Keratinocyte (primary cell): ENCODE data around the gene DIS3L2. TPM values are rescaled to one million over a fixed set of nuclear protein-coding genes. Genes with fewer than 3 reads are reported as not detected.

Experiments used
- DNase-seq: peaks from one replicate; pipeline ENCODE4 v3.0.0-alpha.2; 2011; ENCODE audit warnings: low read depth, missing footprints, low spot score
- FAIRE-seq: peaks from 2 replicates; lab custom pipeline; 2011; peaks lifted over from hg19 to GRCh38; lab: Jason Lieb, UNC
- H2AFZ ChIP-seq: 2 replicates; pipeline ENCODE4 v1.6.0; 2012; ENCODE audit warnings: low read length, control low read depth, inconsistent platforms; ENCODE audit not compliant: control insufficient read depth
- H3K27ac ChIP-seq: 2 replicates; pipeline ENCODE4 v1.5.1; 2011; ENCODE audit warnings: low read length; ENCODE audit not compliant: control insufficient read depth, insufficient read depth
- H3K27me3 ChIP-seq: 3 replicates; pipeline ENCODE4 v1.6.0; 2011; ENCODE audit warnings: low read length; ENCODE audit not compliant: control insufficient read depth, insufficient read depth; ENCODE audit errors: extremely low read depth
- H3K36me3 ChIP-seq, 2 experiments: 2 replicates in 1 of 2; 3 replicates in 1 of 2; pipeline ENCODE4 v1.5.1; 2011; ENCODE audit warnings: low read length in 2 of 2, mild to moderate bottlenecking in 1 of 2; ENCODE audit not compliant: control insufficient read depth in 2 of 2, insufficient read depth in 2 of 2; ENCODE audit errors: extremely low read depth in 1 of 2
- H3K4me1 ChIP-seq: 3 replicates; pipeline ENCODE4 v1.5.1; 2011; ENCODE audit warnings: low read length; ENCODE audit not compliant: control insufficient read depth, insufficient read depth; ENCODE audit errors: extremely low read depth
- H3K4me2 ChIP-seq: 3 replicates; pipeline ENCODE4 v1.6.0; 2011; ENCODE audit warnings: low read depth, low read length; ENCODE audit not compliant: control insufficient read depth, insufficient read depth; ENCODE audit errors: extremely low read depth
- H3K4me3 ChIP-seq, 3 experiments: fragments of 200-600 bp in 1 of 3; sonication (generic) in 1 of 3; 2 replicates in 2 of 3; 3 replicates in 1 of 3; pipeline ENCODE4 v1.5.1; 2011 to 2016; ENCODE audit warnings: low read length in 3 of 3, mild to moderate bottlenecking in 3 of 3, control low read depth in 2 of 3, inconsistent platforms in 1 of 3, low read depth in 1 of 3, mixed read lengths in 1 of 3, mixed run types in 1 of 3, moderate library complexity in 1 of 3; ENCODE audit not compliant: control insufficient read depth in 2 of 3, insufficient read depth in 2 of 3; ENCODE audit errors: extremely low read depth in 1 of 3
- H3K79me2 ChIP-seq: 2 replicates; pipeline ENCODE4 v1.6.0; 2012; ENCODE audit warnings: low read length; ENCODE audit not compliant: control insufficient read depth, insufficient read depth
- H3K9ac ChIP-seq: 3 replicates; pipeline ENCODE4 v1.6.0; 2011; ENCODE audit warnings: low read length; ENCODE audit not compliant: control insufficient read depth, insufficient read depth; ENCODE audit errors: extremely low read depth
- H3K9me1 ChIP-seq: 3 replicates; pipeline ENCODE4 v1.6.0; 2011; ENCODE audit warnings: low read length; ENCODE audit not compliant: control insufficient read depth, insufficient read depth; ENCODE audit errors: extremely low read depth
- H3K9me3 ChIP-seq: 2 replicates; pipeline ENCODE4 v1.5.1; 2012; ENCODE audit warnings: low read depth, low read length; ENCODE audit not compliant: control insufficient read depth
- H4K20me1 ChIP-seq: 3 replicates; pipeline ENCODE4 v1.6.0; 2011; ENCODE audit warnings: low read length; ENCODE audit not compliant: control insufficient read depth, insufficient read depth; ENCODE audit errors: extremely low read depth
- EZH2 ChIP-seq: IDR thresholded peaks from one replicate; pipeline ENCODE4 v1.6.1; 2012; ENCODE audit warnings: inconsistent platforms, mild to moderate bottlenecking, low read length, moderate library complexity
- dilution Hi-C: fragments of 300-500 bp; cut with MboI; formaldehyde crosslinking; loops from one replicate; pipeline ENCODE4 v1.7.0; 2020; ENCODE audit warnings: low sequenced_read_pairs; ENCODE audit not compliant: extremely low pct_ligation_motif_present
- polyA plus RNA-seq, 5 experiments: library from polyadenylated mRNA; depleted of rRNA in 3 of 5; stranded (reverse) in 3 of 5; stranded (forward) in 1 of 5; unstranded in 1 of 5; fragments of >200 nt; gene quantifications; 1 replicate in 1 of 5; 2 replicates in 3 of 5; 3 replicates in 1 of 5; pipeline versions ENCODE4 v1.2.1 to v1.2.3, GENCODE V29; 2011 to 2012; ENCODE audit warnings: missing spikeins in 2 of 5, low read depth in 1 of 5, low replicate concordance in 1 of 5
- TF ChIP-seq, protein P1 (sequence below), 3 experiments: IDR thresholded peaks in 1 of 3; conservative IDR thresholded peaks in 1 of 3; optimal IDR thresholded peaks in 1 of 3; 2 replicates in 2 of 3; 3 replicates in 1 of 3; pipeline versions ENCODE3 to v1.5.1; 2011; ENCODE audit warnings: low read length in 3 of 3, mild to moderate bottlenecking in 3 of 3, moderate library complexity in 2 of 3, control low read depth in 1 of 3, inconsistent platforms in 1 of 3; ENCODE audit not compliant: insufficient read depth in 2 of 3; ENCODE audit errors: extremely low read depth in 1 of 3

DIS3L2 gene
- polyA plus RNA-seq, 1 donor (not counting 4 experiments of a cell fraction or from before 2014, with no cell fraction given), result 8.6 TPM

DNA sequence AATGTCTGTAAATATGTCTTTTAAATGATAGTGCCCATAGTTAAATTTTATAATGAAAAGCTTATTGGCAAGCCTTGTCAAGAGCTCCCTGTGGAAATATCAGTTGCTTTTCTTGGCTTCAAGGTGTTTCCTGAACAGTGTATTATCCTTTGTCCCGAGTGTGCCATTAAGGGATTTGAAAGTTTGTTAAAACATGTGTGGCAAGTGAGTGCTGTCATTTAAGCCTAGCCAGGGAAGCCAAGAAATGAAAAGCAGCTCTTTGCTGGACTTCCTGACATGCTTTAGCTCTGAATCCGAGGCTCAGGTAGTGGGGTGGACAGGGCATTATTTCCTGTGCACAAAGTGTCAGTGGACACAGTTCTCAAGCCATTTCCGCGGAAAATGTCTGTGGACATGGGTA lies 111.5 kb downstream of the DIS3L2 start:
- no peaks in the 10 kb centered on the region for H3K36me3 ChIP-seq
- no peak overlapping the region for H3K9ac ChIP-seq
- H3K4me2 ChIP-seq, result no peak overlapping the region
- dilution Hi-C loops, result no loop called here
- no peaks in the 10 kb centered on the region for H3K9me1 ChIP-seq
- H3K9me3 ChIP-seq, result no peaks in the 10 kb centered on the region
- no peak overlapping the region for H3K4me3 ChIP-seq
- H3K4me1 ChIP-seq, result peaks cover 28% of the 10 kb centered on the region
- no peak for DNase-seq
- H3K79me2 ChIP-seq, result peaks cover 3% of the 10 kb centered on the region
- no peak for FAIRE-seq
- H3K27me3 ChIP-seq, result no peaks in the 10 kb centered on the region
- H4K20me1 ChIP-seq, result peaks cover 3% of the 10 kb centered on the region
- no peak overlapping the region for H3K27ac ChIP-seq
- TF ChIP-seq, protein P1, sequence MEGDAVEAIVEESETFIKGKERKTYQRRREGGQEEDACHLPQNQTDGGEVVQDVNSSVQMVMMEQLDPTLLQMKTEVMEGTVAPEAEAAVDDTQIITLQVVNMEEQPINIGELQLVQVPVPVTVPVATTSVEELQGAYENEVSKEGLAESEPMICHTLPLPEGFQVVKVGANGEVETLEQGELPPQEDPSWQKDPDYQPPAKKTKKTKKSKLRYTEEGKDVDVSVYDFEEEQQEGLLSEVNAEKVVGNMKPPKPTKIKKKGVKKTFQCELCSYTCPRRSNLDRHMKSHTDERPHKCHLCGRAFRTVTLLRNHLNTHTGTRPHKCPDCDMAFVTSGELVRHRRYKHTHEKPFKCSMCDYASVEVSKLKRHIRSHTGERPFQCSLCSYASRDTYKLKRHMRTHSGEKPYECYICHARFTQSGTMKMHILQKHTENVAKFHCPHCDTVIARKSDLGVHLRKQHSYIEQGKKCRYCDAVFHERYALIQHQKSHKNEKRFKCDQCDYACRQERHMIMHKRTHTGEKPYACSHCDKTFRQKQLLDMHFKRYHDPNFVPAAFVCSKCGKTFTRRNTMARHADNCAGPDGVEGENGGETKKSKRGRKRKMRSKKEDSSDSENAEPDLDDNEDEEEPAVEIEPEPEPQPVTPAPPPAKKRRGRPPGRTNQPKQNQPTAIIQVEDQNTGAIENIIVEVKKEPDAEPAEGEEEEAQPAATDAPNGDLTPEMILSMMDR (optimal IDR thresholded peaks at IDR 0.05 in 1 of 3, IDR thresholded peaks at IDR 0.05 in 1 of 3, conservative IDR thresholded peaks at IDR 0.05 in 1 of 3; ENCODE audit: extremely low read depth in 1 of 3, insufficient read depth in 2 of 3, low read length in 3 of 3), result no peak
- H2AFZ ChIP-seq, result no peak overlapping the region

DNA sequence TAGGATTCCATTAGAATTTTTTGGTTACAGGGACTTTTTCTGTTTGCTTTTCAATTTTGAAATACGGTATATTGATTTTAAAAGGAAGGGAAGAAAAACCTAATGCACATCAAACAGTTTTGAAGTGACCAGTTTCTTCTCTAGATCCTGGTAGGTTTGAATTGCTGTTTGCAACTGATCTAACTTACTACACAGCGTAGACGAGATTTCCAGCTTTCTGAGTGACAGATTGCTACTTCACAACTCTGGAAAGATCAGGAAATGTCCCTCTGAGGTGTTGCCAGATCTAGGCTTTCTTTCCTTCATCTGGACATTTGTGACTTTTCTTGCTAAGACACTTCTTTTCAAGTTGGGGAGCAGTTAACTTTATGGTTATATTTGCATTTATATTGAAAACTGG lies 112.2 kb downstream of the DIS3L2 start:
- no peak for TF ChIP-seq EZH2
- H3K9ac ChIP-seq, result no peak overlapping the region
- no peak overlapping the region for H3K4me3 ChIP-seq
- FAIRE-seq (no peak), DNase-seq (no peak)
- H4K20me1 ChIP-seq, result peaks cover 3% of the 10 kb centered on the region
- H3K27ac ChIP-seq, result no peak overlapping the region
- H3K4me1 ChIP-seq, result peaks cover 28% of the 10 kb centered on the region
- no peak overlapping the region for H3K4me2 ChIP-seq
- H3K79me2 ChIP-seq, result peaks cover 3% of the 10 kb centered on the region
- H2AFZ ChIP-seq, result no peak overlapping the region
- H3K27me3 ChIP-seq, result no peaks in the 10 kb centered on the region
- dilution Hi-C loops, result no loop called here
- H3K36me3 ChIP-seq, result no peaks in the 10 kb centered on the region
- no peaks in the 10 kb centered on the region for H3K9me1 ChIP-seq
- no peaks in the 10 kb centered on the region for H3K9me3 ChIP-seq

DNA sequence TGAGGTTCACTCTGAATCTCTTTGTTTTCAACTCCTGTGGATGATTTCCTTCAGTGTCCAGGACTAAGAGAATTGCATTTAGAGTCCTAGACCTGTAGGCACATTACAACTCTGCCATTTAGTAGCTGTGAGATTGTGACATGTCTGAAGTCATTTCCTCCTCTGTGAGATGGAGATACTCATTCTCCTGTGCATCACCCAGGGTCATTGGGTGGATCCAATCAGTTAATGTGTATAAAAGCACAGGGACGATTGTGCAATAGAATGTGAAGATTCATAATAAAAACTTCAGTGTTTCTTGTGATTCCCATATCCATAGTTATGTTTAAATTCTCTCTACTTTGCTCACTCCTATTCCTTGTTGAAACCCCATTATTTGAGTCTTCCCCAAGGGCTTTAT lies 113.6 kb downstream of the DIS3L2 start:
- Histone ChIP-seq H3K9ac (no peak overlapping the region), H3K36me3 (no peaks in the 10 kb centered on the region), H3K4me3 (no peak overlapping the region), H4K20me1 (peaks cover 3% of the 10 kb centered on the region), H3K9me1 (no peaks in the 10 kb centered on the region), H3K4me1 (peaks cover 18% of the 10 kb centered on the region), H3K27me3 (no peaks in the 10 kb centered on the region), H3K79me2 (peaks cover 3% of the 10 kb centered on the region), H3K27ac (no peak overlapping the region), H3K4me2 (no peak overlapping the region), H2AFZ (no peak overlapping the region), H3K9me3 (no peaks in the 10 kb centered on the region)
- TF ChIP-seq EZH2, result no peak
- TF ChIP-seq, protein P1 (optimal IDR thresholded peaks at IDR 0.05 in 1 of 3, IDR thresholded peaks at IDR 0.05 in 1 of 3, conservative IDR thresholded peaks at IDR 0.05 in 1 of 3; ENCODE audit: extremely low read depth in 1 of 3, insufficient read depth in 2 of 3, low read length in 3 of 3), result no peak
- dilution Hi-C loops, result no loop called here
- FAIRE-seq (no peak), DNase-seq (no peak)
